ENCODE measurements around the gene CDK6. TPM values are rescaled to one million over a fixed set of nuclear protein-coding genes. Genes with fewer than 3 reads are reported as not detected.
A peak's percentile ranks its signal among the peaks of the same experiment; 100 is the strongest.

Gene CDK6
- total and polyA plus RNA-seq, 5 experiments from 2014 or later, result 10.1 to 29.4 (median 12.9) TPM

DNA sequence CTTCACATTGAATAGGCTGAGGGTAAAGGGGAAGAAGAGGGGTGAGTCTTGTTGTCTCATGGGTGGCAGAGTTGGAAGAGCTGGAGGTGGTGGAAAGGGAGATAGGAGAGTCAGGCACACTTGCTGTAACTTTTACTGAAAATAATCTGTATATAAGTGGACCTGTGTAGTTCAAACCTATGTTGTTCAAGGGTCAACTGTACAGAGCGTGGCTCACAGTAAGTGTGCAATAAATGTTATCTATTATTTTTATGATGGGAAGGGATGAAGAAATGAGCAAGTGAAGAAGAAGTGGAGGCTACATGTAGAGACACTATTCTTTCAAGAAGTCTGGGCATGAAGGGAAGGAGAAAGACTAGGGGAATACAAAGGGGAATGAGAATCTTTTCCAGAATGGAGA, 174.7 kb downstream of the CDK6 start:
- Mint-ChIP-seq H3K27ac (no peak overlapping the region), H3K4me1 (peaks cover 3 to 39% (median 15%) of the 10 kb centered on the region in 4 donors), H3K27me3 (no peaks in the 10 kb centered on the region), H3K36me3 (peaks cover 0 to 9% (median 0%) of the 10 kb centered on the region in 3 donors), H3K9me3 (no peaks in the 10 kb centered on the region), H3K4me3 (no peak overlapping the region)
- POLR2A ChIA-PET, result no interaction called here
- DNase-seq, result no peak
- no peak for ATAC-seq

DNA sequence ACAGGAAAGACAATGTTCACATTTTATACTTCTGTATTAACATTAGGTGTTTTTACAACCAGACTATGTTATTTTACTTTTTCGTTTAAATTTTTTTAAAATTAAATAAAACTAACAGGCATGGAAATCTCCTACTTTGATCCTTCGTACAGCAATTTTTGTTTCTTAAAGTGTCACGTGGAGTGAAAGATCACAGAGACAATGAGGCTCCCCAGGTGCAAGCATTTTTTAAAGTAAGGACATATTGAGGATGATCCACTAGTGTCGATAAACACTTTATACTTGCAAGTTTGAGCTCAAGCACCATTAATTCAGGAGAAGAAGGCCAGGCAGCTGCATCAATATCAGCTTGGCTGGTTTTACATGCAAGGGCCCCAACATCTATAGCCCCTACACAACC, 177.7 kb downstream of the CDK6 start:
- DNase-seq (no peak), ATAC-seq (no peak)
- Mint-ChIP-seq H3K9me3 (no peaks in the 10 kb centered on the region), H3K4me3 (no peak overlapping the region), H3K27ac (peak overlapping the region in 1 of 10 donors; percentile 23), H3K36me3 (peaks cover 0 to 9% (median 3%) of the 10 kb centered on the region in 3 donors), H3K27me3 (no peaks in the 10 kb centered on the region), H3K4me1 (peaks cover 5 to 19% (median 12%) of the 10 kb centered on the region in 4 donors)
- POLR2A ChIA-PET, result no interaction called here

DNA sequence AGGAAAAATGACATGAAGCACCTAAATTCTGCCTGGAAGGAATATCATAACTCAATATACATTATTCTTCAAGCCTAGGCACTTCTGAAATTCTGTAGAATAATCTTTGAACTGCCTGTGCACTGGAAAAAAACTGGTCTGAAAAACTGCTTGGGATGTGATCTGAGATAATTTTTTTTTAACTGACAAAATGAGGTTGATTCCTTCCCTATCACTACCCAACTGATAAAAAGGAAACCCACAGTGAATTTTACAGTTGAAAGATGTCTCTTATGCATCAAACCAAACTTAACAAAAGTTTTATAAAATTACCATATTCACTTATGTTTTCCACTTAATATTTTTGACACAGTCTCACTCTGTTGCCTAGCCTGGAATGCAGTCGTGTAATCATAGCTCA, 179.0 kb downstream of the CDK6 start:
- H3K27ac Mint-ChIP-seq, result no peak overlapping the region
- peaks cover 0 to 9% (median 3%) of the 10 kb centered on the region in 3 donors for H3K36me3 Mint-ChIP-seq
- H3K27me3 Mint-ChIP-seq, result no peaks in the 10 kb centered on the region
- H3K9me3 Mint-ChIP-seq, result no peaks in the 10 kb centered on the region
- H3K4me3 Mint-ChIP-seq, result no peak overlapping the region
- DNase-seq, result no peak
- H3K4me1 Mint-ChIP-seq, result peaks cover 6 to 19% (median 13%) of the 10 kb centered on the region in 4 donors
- POLR2A ChIA-PET, result no interaction called here
- ATAC-seq, result no peak

DNA sequence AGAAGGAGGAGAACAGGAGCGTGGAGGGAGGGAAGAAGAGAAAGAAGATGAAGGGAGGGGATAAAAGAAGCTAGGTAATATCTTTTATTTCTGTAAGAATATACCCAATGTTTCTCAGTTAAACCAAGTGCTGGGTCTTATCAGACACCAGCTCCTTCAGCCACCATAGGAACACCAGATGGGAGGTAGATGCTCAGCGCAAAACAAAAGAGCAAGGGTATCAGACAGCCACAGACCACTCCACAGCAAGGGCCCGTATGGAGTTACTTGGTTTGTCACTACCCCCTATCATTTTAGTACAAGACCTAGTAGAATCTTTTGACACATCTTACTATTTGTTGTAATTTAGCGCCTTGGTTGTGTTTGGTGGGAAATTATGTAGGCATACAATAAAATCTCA, 180.3 kb downstream of the CDK6 start:
- DNase-seq, result no peak
- POLR2A ChIA-PET, result no interaction called here
- Mint-ChIP-seq H3K36me3 (peaks cover 0 to 9% (median 3%) of the 10 kb centered on the region in 3 donors), H3K27me3 (no peaks in the 10 kb centered on the region), H3K9me3 (no peaks in the 10 kb centered on the region), H3K4me3 (no peak overlapping the region), H3K27ac (no peak overlapping the region), H3K4me1 (peaks cover 6 to 19% (median 13%) of the 10 kb centered on the region in 4 donors)
- no peak for ATAC-seq

DNA sequence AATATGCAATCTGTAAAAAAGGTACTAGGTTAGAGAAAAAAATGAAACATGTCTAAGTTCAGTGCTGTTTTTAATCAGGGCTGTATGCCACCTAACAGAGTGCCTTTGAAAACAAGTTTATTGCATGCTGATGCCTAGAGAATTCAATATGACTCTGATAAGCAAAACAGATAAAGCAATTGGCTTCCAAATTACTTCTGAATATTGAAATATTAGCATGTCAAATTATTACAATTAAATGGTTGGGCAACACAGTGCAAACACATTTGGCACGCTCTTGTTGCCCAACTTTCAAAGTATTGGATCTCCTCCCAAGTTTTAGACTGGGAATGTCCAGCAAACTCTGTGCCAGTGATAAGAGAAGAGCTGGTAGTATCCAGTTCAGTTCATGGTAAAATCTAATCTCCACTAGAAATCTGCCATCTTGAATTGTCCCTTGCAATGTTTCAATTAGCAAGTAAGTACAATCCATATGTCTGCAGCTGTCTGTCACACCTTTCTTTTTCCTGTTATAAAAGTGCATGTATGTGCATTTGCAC, 181.0 kb downstream of the CDK6 start:
- no peak overlapping the region for H3K4me3 Mint-ChIP-seq
- H3K27ac Mint-ChIP-seq, result no peak overlapping the region
- no peak for ATAC-seq
- no peaks in the 10 kb centered on the region for H3K9me3 Mint-ChIP-seq
- peaks cover 6 to 19% (median 13%) of the 10 kb centered on the region in 4 donors for H3K4me1 Mint-ChIP-seq
- H3K27me3 Mint-ChIP-seq, result no peaks in the 10 kb centered on the region
- POLR2A ChIA-PET, result no interaction called here
- H3K36me3 Mint-ChIP-seq, result peaks cover 0 to 9% (median 3%) of the 10 kb centered on the region in 3 donors
- DNase-seq, result no peak

DNA sequence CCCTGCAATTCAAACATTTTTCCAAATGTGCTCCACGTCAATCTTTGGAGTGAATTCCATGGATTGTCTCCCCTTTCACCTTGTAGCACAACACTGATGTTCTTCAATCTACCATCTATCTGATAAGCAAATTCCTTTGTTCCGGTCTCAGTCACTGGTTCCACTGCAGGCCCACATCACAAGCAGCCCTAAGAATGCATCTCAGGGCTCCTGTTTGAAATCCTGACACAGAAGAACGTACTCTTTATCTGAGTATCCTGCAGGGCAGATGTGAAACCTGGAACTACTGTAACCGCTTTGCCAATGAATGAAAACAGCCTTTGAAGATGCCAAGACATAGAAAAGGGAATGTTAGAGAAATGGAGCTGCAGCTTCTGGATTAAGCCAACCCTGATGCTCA, 183.2 kb downstream of the CDK6 start:
- Mint-ChIP-seq H3K36me3 (peaks cover 0 to 3% (median 2%) of the 10 kb centered on the region in 3 donors), H3K4me1 (peaks cover 6 to 14% (median 9%) of the 10 kb centered on the region in 4 donors), H3K9me3 (no peaks in the 10 kb centered on the region), H3K4me3 (no peak overlapping the region), H3K27ac (peak overlapping the region in 3 of 10 donors; percentile 7 to 52 (median 38)), H3K27me3 (no peaks in the 10 kb centered on the region)
- DNase-seq (no peak), ATAC-seq (no peak)
- POLR2A ChIA-PET, result no interaction called here

DNA sequence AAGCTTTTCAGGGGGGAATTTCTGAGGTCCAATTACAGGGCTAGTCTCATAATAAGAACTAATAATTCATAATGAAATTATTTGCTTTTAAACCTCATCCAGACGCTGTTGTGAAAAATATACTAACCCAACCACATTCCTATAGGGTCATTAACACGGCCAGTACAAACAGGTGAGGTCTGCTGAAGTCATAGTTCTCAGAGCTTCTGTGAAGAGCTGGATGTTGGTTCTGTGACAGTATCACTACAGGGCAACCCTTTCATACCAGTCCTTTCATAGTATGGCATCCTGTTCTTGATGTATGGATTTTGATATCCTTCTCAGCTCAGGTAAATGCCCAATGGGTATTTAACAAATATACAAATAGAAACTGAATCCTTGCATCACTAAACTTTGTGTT, 183.8 kb downstream of the CDK6 start:
- POLR2A ChIA-PET, result no interaction called here
- Mint-ChIP-seq H3K36me3 (peaks cover 0 to 3% (median 2%) of the 10 kb centered on the region in 3 donors), H3K27ac (no peak overlapping the region), H3K4me1 (peaks cover 6 to 14% (median 10%) of the 10 kb centered on the region in 4 donors), H3K27me3 (no peaks in the 10 kb centered on the region), H3K9me3 (no peaks in the 10 kb centered on the region), H3K4me3 (no peak overlapping the region)
- ATAC-seq (no peak), DNase-seq (no peak)

DNA sequence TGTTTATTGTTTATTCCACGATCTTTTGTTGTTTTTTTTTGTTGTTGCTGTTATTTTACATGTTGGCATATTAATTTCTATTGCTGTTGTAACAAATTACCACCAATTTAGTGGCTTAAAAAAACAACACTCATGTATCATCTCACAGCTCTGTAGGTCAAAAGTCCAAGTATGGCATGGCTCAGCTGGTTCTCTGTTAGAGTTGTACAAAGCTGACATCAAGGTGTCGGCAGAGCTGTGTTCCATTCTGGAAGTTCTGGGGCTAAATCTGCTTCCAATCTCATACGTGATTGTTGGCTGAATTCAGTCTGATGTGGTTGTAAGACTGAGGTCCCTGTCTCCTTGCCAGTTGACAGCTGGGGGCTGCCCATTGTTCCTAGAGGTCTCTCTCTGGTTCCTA, 186.0 kb downstream of the CDK6 start:
- Mint-ChIP-seq H3K9me3 (no peaks in the 10 kb centered on the region), H3K27me3 (no peaks in the 10 kb centered on the region), H3K36me3 (no peaks in the 10 kb centered on the region), H3K27ac (peak overlapping the region in 1 of 10 donors; percentile 37), H3K4me1 (peaks cover 13 to 35% (median 18%) of the 10 kb centered on the region in 4 donors), H3K4me3 (no peak overlapping the region)
- ATAC-seq (no peak), DNase-seq (no peak)
- POLR2A ChIA-PET, result no interaction called here

DNA sequence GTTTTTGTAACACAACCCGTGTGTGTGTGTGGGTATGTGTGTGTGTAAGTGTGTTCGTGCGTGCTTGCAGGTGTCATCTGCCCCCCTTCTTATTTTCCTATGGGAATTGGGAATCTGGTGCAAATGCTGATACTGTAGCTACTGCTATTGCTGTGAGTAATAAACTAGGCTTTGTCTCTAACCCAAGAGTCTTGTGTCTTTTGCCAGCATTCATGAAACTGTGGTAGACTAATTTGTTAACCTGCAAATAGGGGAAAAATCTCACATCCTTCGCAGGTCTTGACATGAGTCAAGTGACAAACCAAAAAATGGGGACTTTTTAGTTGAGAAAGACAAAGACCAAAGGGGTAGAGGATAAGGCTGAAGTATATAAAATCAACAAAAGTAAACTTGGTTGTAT, 188.3 kb downstream of the CDK6 start:
- DNase-seq (no peak), ATAC-seq (no peak)
- POLR2A ChIA-PET, result interaction anchor here (0.6 kb wide), 1 partner anchor 1545 kb away, joined by 4 read pairs; no protein-coding TSS in a partner anchor
- peaks cover 0 to 5% (median 0%) of the 10 kb centered on the region in 3 donors for H3K36me3 Mint-ChIP-seq
- peak overlapping the region in 2 of 10 donors; percentile 53 to 86 for H3K27ac Mint-ChIP-seq
- no peaks in the 10 kb centered on the region for H3K27me3 Mint-ChIP-seq
- H3K4me3 Mint-ChIP-seq, result no peak overlapping the region
- H3K4me1 Mint-ChIP-seq, result peaks cover 10 to 51% (median 23%) of the 10 kb centered on the region in 4 donors
- no peaks in the 10 kb centered on the region for H3K9me3 Mint-ChIP-seq

DNA sequence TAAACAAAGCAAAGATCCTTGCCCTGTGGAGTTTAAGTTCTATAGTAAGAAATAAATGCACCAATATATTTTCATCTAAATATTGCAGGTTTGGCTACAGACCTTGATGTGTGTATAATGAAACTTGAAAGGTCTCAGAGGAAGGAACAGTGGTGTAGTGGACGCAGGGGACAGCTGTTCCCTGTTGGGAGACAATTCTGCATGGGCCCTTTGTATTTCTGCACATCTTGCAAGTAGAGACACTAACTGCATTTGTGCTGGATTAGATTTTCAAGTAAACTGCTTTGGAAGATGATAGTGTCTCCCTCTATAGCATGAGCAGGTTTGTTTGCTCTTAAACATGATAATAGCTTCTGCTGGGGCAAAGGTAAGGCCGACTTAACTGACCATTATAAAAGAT, 188.7 kb downstream of the CDK6 start:
- ATAC-seq (no peak), DNase-seq (no peak)
- Mint-ChIP-seq H3K4me1 (peaks cover 10 to 54% (median 25%) of the 10 kb centered on the region in 4 donors), H3K27ac (peak overlapping the region in 3 of 10 donors; percentile 28 to 86 (median 53)), H3K4me3 (no peak overlapping the region), H3K36me3 (peaks cover 0 to 5% (median 0%) of the 10 kb centered on the region in 3 donors), H3K9me3 (no peaks in the 10 kb centered on the region), H3K27me3 (no peaks in the 10 kb centered on the region)
- POLR2A ChIA-PET, result interaction anchor here (0.6 kb wide), 1 partner anchor 1544 kb away, joined by 4 read pairs; no protein-coding TSS in a partner anchor

DNA sequence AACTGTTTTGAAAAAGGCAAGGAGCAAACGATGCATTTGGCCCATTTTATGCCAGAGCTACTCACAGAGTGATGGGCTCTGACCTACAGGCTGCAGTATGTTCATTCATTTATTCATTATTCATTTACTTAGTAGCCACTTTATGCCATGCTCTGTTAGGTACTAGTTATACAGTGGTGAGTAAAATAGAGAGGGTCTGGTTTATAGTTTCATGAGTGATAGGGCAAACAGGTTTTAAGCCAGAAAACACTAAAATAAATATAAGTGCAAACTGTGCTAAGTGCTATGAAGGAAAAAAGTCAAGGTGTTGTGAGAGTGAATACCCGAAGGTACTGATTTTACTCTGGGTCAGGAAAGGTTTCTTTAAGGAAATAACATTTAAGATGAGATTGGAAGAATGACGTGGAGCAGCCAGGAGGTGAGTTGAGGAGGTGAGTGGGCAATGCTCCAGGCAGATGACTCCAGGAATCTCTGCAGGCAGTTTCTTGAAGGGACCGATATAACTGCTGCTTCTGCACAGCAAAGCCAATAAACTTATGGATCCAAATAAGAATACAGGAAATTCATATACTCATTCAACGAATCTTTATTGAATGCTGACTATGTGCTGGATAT, 189.3 kb downstream of the CDK6 start:
- Mint-ChIP-seq H3K27ac (peak overlapping the region in 4 of 10 donors; percentile 3 to 37 (median 16)), H3K9me3 (no peaks in the 10 kb centered on the region), H3K27me3 (no peaks in the 10 kb centered on the region), H3K4me1 (peaks cover 10 to 60% (median 30%) of the 10 kb centered on the region in 4 donors), H3K36me3 (peaks cover 0 to 5% (median 0%) of the 10 kb centered on the region in 3 donors), H3K4me3 (no peak overlapping the region)
- DNase-seq, result no peak
- POLR2A ChIA-PET, result no interaction called here
- no peak for ATAC-seq

DNA sequence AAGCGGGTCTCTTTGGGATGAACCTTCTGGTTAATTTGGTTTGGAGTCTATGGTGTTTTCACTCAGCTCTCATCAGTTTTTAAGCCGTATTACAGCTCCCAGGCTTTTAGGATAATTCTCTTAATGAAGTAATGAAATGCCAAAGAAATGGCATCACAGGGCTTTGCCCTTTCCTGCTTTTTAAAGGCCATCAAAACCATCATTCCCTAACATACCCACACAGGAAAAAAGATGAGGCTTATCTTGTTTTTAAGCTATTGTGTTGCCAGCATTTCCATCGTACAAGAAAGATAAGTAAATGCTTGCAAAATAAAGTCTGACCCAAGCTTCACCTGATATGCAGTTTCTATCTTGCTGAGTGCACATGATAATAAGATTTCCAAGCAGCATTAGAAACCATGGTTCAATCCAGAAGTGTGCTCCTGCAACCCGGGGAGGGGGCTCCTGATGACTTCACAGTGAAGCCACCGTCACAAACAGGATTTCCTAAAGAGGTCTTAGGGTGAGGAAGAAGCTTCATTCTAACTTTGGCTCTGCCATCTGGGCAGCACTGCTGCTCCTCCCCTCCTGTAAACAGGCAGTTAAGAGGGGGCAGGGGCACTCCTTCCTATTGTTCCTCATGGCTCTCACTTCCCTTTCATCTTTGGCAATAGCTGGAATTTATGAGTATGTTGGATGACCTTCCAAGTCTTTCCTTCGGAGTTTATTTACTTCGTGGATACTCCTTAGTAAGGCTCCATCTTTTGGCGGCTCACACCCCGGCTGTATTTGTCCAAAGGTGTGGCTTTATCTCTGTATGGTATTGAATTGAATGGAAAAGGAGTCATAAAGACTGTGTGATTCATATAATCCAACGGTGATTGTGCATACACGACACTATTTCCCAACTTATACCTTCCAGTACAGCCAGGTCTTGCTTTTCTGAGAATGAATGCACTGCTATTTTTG, 191.0 kb downstream of the CDK6 start:
- Mint-ChIP-seq H3K4me1 (peaks cover 13 to 74% (median 41%) of the 10 kb centered on the region in 4 donors), H3K27me3 (no peaks in the 10 kb centered on the region), H3K27ac (peak overlapping the region in 6 of 10 donors; percentile 20 to 55 (median 29)), H3K9me3 (no peaks in the 10 kb centered on the region), H3K4me3 (no peak overlapping the region), H3K36me3 (peaks cover 0 to 5% (median 0%) of the 10 kb centered on the region in 3 donors)
- DNase-seq (no peak), ATAC-seq (no peak)
- POLR2A ChIA-PET, result no interaction called here

Measured in naive thymus-derived CD8-positive, alpha-beta T cell (primary cell).